GM10248 (cell line): ENCODE measurements around the gene SEMA6A.

ENCODE experiments used
- CTCF ChIA-PET: fragments of 300-600 bp; sonication (Branson Sonifier 250); formaldehyde crosslinking; extraction: SDS; loops from one replicate; lab custom pipeline; 2021; ENCODE audit warnings: antibody characterized with exemption; lab: Yijun Ruan, JAX
- POLR2A ChIA-PET: fragments of 350-650 bp; sonication (Branson Sonifier 250); formaldehyde crosslinking; extraction: SDS; loops from one replicate; lab custom pipeline; 2020; ENCODE audit warnings: antibody characterized with exemption; lab: Yijun Ruan, JAX
- DNase-seq: peaks from one replicate; pipeline ENCODE4 v3.0.0; 2012; ENCODE audit errors: extremely low spot score
- CTCF ChIP-seq: IDR thresholded peaks from 2 replicates; pipeline ENCODE4 v1.5.1; 2012; ENCODE audit warnings: mild to moderate bottlenecking, low read depth; ENCODE audit errors: extremely low read depth, missing control alignments, control extremely low read depth

Gene SEMA6A

GRCh38 chr5:116536316-116537083 is 38.1 kb downstream of the SEMA6A start:
- ChIA-PET POLR2A (interaction anchor here (0.7 kb wide), 1 partner anchor 11 kb away, joined by 4 read pairs; no protein-coding TSS in a partner anchor), CTCF (interaction anchor here (1.2 to 1.4 kb wide), 2 partner anchors 14 to 37 kb away, joined by 3 to 6 read pairs; no protein-coding TSS in a partner anchor)
- no peak for TF ChIP-seq CTCF
- DNase-seq, result no peak

- CTCF ChIA-PET, result interaction anchor here (0.7 to 1.2 kb wide), 3 partner anchors 12 to 67 kb away, joined by 3 to 6 read pairs (median 4); no protein-coding TSS in a partner anchor
- no peak for DNase-seq
- POLR2A ChIA-PET, result no interaction called here
- TF ChIP-seq CTCF, result no peak
These were observed 39.5 kb downstream of the SEMA6A start for GRCh38 chr5:116534964-116535651.

GRCh38 chr5:116532762-116533525 is 41.7 kb downstream of the SEMA6A start:
- ChIA-PET CTCF (no interaction called here), POLR2A (no interaction called here)
- DNase-seq, result no peak
- no peak for TF ChIP-seq CTCF

GRCh38 chr5:116531635-116532034 is 43.0 kb downstream of the SEMA6A start:
- POLR2A ChIA-PET, result no interaction called here
- no peak for TF ChIP-seq CTCF
- DNase-seq, result no peak
- CTCF ChIA-PET, result no interaction called here

GRCh38 chr5:116531117-116531516 is 43.5 kb downstream of the SEMA6A start:
- ChIA-PET CTCF (no interaction called here), POLR2A (no interaction called here)
- TF ChIP-seq CTCF, result no peak
- DNase-seq, result no peak

- ChIA-PET POLR2A (no interaction called here), CTCF (interaction anchor here (0.8 to 1.0 kb wide), 2 partner anchors 27 to 36 kb away, joined by 3 to 5 read pairs; no protein-coding TSS in a partner anchor)
These were observed 44.3 kb downstream of the SEMA6A start for GRCh38 chr5:116530276-116530675.

More at GRCh38 chr5:116530276-116530675, 44.3 kb downstream of the SEMA6A start:
- no peak for DNase-seq
- no peak for TF ChIP-seq CTCF
